ENCODE measurements around the gene CACNA1S.

CACNA1S gene

DNA sequence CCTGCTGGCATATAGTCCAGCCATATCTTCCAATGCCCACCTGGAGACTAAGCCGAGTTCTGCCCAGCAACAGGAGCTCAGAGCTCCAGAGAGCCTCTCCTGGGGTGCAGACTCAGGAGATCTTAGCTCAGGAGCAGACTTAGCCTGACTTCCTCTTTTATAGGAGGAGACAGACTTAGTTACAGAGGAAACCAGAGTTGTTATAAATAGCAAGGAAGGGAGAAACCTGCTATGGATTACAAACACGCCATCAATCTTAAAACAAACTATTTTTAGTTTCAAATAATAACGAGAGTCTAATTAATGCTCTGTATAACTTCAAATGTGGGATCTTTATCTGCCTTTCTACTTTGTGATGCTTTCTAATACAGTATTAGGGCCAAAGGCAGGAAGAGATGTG, 85.4 kb downstream of the CACNA1S start:
- in situ Hi-C loops (cut with MboI; ENCODE audit: low sequenced_read_pairs), result no loop called here
- Histone ChIP-seq H3K4me1 (peaks cover 5% of the 10 kb centered on the region), H3K36me3 (replicated peaks) (no peaks in the 10 kb centered on the region), H3K27me3 (ENCODE audit: low read depth) (no peaks in the 10 kb centered on the region), H3K9me3 (no peaks in the 10 kb centered on the region), H3K4me3 (no peak overlapping the region)
- no peak for DNase-seq (ENCODE audit: low spot score in 2 of 2)

DNA sequence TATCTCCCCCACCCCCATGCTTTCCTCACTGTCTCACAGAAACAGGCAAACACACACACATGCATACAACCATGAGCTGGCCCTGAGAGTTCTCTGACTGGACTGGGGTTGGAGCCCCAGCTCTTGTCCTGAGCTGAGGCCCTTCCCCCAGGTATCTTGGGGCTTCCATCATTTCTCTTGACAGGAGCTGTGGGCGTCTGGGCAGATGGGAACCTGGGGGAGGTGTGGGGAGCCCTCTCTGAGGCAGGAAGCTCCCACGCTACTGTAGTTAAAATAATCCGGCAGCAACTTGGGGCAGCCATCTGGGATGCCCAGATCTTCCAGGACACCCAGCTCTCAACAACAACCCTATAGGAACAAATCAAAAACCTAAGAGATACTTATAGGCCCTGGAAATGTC, 86.0 kb downstream of the CACNA1S start:
- H3K36me3 ChIP-seq (replicated peaks), result no peaks in the 10 kb centered on the region
- in situ Hi-C loops (cut with MboI; ENCODE audit: low sequenced_read_pairs), result no loop called here
- no peak overlapping the region for H3K4me3 ChIP-seq
- no peaks in the 10 kb centered on the region for H3K27me3 ChIP-seq (ENCODE audit: low read depth)
- H3K9me3 ChIP-seq, result no peaks in the 10 kb centered on the region
- DNase-seq (ENCODE audit: low spot score in 2 of 2), result no peak
- peaks cover 5% of the 10 kb centered on the region for H3K4me1 ChIP-seq

DNA sequence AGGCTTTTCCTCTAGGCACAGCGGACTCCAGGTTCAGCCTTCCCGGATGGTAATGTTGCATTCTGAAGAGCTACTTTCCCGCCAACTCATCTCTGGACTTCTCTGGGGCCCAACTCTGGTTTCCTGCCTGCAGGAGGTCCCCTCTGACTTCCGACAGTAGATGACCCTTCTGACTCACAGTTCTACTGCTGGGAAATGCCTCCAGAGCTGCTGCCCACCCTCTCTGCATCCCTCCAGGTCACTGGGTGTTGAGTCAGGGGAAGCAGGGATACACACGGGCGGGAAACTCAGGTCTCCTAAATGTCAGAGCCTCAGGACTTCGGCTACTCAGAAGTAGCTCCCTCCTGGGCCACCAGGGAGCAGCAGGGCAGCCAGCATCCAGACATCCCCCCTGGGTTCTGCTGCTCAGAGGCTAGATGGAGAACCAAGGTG, 86.6 kb downstream of the CACNA1S start:
- H3K27me3 ChIP-seq (ENCODE audit: low read depth), result no peaks in the 10 kb centered on the region
- in situ Hi-C loops (cut with MboI; ENCODE audit: low sequenced_read_pairs), result no loop called here
- peaks cover 5% of the 10 kb centered on the region for H3K4me1 ChIP-seq
- no peak overlapping the region for H3K4me3 ChIP-seq
- H3K9me3 ChIP-seq, result no peaks in the 10 kb centered on the region
- peak in 1 of 2 experiments; percentile 26 for DNase-seq (ENCODE audit: low spot score in 2 of 2)
- no peaks in the 10 kb centered on the region for H3K36me3 ChIP-seq (replicated peaks)

DNA sequence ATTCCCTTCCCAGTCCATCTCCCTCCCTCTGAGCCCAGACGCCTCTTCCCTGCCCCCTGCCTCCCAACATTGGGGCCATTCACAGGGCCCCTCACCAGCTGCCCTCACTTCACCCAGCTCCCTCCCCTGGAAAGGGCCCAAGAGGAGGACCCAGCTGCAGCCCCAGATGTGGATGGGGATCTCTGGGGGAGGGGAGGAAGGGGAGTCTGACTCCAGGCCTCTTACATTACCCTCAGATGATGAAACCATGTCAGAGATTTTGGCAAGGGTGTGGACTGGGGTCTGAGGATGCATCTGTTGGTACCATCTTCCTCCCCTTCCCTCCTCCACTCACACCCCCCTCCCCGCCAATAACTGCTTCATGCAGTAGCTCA, 87.6 kb downstream of the CACNA1S start:
- no peaks in the 10 kb centered on the region for H3K36me3 ChIP-seq (replicated peaks)
- in situ Hi-C loops (cut with MboI; ENCODE audit: low sequenced_read_pairs), result no loop called here
- H3K4me1 ChIP-seq, result peaks cover 5% of the 10 kb centered on the region
- H3K27me3 ChIP-seq (ENCODE audit: low read depth), result no peaks in the 10 kb centered on the region
- no peak overlapping the region for H3K4me3 ChIP-seq
- no peaks in the 10 kb centered on the region for H3K9me3 ChIP-seq
- no peak for DNase-seq (ENCODE audit: low spot score in 2 of 2)

DNA sequence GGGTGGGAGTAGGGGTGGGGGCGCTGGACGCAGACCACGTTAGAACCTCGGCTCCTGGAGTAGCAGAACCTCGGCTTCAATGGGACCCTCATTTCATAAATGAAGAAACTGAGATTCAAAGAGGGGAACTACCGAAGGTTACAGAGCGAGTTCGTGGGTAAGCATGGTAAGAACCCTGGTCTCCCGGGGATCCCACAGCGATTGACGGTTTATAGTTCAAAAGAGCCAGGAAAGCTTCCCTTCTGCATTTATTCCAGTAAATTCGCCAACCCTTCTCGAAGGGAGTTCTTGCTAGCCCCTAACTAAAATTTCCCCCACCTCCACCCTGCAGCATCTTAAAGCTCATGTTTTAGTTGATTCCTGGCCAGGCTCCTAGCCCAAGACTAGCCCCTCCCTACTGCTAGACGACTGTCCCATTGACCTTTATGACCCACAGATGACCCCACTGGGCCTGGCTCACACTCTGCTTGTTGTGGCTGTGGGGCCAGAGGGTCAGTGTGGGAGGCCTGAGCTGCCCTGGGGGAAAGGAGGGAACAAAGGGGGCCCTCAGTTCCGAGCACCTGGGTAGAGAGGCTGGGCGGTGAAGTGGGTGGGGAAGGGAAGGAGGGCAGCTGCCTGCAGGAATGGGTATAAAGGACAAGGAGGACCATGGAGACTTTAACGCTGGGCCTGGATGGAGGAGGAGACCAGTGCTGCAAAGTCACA, 88.2 kb downstream of the CACNA1S start:
- in situ Hi-C loops (cut with MboI; ENCODE audit: low sequenced_read_pairs), result no loop called here
- Histone ChIP-seq H3K4me1 (peaks cover 5% of the 10 kb centered on the region), H3K36me3 (replicated peaks) (no peaks in the 10 kb centered on the region), H3K27me3 (ENCODE audit: low read depth) (no peaks in the 10 kb centered on the region), H3K9me3 (no peaks in the 10 kb centered on the region), H3K4me3 (no peak overlapping the region)
- DNase-seq (ENCODE audit: low spot score in 2 of 2), result no peak

DNA sequence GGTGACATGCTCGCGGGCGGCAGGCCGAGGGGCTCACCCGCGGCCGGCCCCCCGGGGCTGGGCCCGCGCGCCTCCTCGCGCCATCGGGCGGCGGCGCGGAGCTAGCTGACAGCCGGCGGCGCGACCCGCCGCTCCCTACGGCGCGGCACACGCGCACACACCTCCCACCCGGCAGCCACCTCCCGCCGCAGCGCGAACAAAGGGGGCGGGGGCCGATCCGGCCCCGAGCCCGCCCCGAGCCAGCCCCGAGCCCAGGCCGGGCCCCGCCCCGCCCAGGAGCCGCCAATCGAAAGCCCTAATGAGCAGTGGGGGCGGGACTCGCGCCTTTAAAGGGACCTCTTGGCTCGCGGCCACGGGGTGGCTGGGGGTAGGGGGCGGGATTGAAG, 88.7 kb downstream of the CACNA1S start, which contains the start of gene KIF21B:
Gene KIF21B (minus strand): TSS at position 198 of the 386 bp plus-strand sequence. CDS start 331 bp downstream, outside the sequence.
- peaks cover 5% of the 10 kb centered on the region for H3K4me1 ChIP-seq
- in situ Hi-C loops (cut with MboI; ENCODE audit: low sequenced_read_pairs), result no loop called here

DNA sequence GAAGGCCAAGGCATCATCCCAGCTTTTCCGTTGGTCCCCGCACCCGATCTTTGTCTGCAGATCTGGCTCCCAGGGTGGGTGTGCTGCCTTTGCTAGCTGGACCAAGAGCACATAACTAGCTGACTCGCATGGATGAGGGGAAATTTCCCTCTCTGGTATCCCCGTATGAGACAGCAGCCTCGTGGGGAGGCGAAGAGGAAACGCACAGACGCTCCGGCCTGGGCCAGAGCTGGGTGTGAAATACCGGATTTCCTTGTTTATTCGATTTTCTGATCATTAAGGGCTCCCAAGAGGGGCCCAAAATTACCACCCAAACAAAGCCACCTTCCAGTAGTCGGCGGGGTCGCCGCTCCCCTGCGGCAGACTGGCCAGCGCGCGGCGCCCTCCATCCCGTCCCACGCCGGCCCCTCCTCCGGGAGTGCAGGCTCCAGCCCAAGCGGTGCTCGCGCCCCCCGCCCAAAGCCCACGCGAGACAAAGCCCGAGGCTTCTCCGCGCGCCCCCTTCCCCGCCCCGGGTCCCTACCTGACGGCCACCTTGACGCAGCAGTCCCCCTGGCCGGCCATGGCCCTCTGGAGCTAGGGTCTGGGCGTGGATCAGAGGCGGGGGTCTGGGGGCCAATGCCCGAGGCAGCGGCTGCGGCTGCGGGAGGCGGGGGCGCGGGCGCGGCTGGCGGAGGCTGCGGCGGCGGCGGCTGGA, 89.3 kb downstream of the CACNA1S start:
- Histone ChIP-seq H3K4me1 (peaks cover 5% of the 10 kb centered on the region), H3K36me3 (replicated peaks) (no peaks in the 10 kb centered on the region), H3K9me3 (no peaks in the 10 kb centered on the region), H3K4me3 (peak overlapping the region; percentile 36), H3K27me3 (ENCODE audit: low read depth) (no peaks in the 10 kb centered on the region)
- DNase-seq (ENCODE audit: low spot score in 2 of 2), result peak in 1 of 2 experiments; percentile 20
- in situ Hi-C loops (cut with MboI; ENCODE audit: low sequenced_read_pairs), result no loop called here

More for the DNA sequence above, 88.7 kb downstream of the CACNA1S start, which contains the start of gene KIF21B:
- DNase-seq (ENCODE audit: low spot score in 2 of 2), result peak; percentile 75 to 92
- Histone ChIP-seq H3K9me3 (no peaks in the 10 kb centered on the region), H3K4me3 (peak within 1 kb of the TSS; percentile 36), H3K27me3 (ENCODE audit: low read depth) (no peaks in the 10 kb centered on the region), H3K36me3 (replicated peaks) (no peaks in the 10 kb centered on the region)

- H3K36me3 ChIP-seq (replicated peaks), result no peaks in the 10 kb centered on the region
- in situ Hi-C loops (cut with MboI; ENCODE audit: low sequenced_read_pairs), result no loop called here
- H3K27me3 ChIP-seq (ENCODE audit: low read depth), result no peaks in the 10 kb centered on the region
- H3K4me1 ChIP-seq, result peaks cover 5% of the 10 kb centered on the region
- peak overlapping the region; percentile 36 for H3K4me3 ChIP-seq
- no peaks in the 10 kb centered on the region for H3K9me3 ChIP-seq
- no peak for DNase-seq (ENCODE audit: low spot score in 2 of 2)
Observed at GRCh38 chr1:201022493-201022819, 89.8 kb downstream of the CACNA1S start.

DNA sequence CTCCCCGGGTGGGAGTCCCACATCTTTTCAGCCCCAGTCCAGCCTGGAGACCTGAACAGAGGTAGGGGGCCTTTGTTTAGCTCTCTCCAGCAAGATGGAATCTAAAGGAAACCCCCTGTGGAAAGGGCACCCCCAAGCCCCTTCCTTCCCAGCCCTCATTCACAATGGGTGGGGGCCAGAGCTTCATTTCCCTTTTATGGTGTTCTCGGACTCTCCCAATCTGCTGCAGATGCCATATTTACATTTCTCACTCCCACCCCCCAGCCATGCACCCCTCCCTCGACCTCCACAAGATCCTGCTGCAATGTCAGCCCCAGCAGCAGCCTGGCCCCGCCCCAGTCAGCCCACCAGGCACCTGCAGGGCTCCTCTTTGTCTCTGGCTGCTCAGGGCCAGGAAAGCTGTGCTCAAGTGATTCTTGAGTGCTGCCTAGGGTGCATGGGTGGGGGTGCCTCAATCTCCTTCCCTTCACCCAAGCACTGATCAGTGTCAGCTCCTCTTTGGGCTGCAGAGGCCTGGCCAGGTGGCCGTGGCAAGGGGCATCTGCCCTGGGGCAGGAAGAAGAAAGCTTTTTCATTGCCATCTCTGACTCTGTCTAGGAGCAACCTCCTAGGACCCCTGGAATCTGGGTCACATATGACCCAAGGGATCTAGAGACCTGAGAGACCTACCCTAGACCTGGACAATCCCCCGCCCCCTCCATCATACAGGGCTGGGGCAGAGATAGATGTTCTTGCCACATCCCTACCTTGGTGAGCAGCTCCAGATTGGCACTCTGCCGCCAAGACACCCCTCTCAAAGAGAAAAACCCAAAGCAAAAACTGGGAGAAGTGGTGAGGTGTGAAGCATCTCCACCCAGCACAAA, 90.4 kb downstream of the CACNA1S start:
- in situ Hi-C loops (cut with MboI; ENCODE audit: low sequenced_read_pairs), result no loop called here
- peaks cover 5% of the 10 kb centered on the region for H3K4me1 ChIP-seq

GRCh38 chr1:201020721-201021629, 91.3 kb downstream of the CACNA1S start:
- H3K27me3 ChIP-seq (ENCODE audit: low read depth), result peaks cover 2% of the 10 kb centered on the region; the same call in 1 of the 2 replicates
- peaks cover 10% of the 10 kb centered on the region for H3K4me1 ChIP-seq
- DNase-seq (ENCODE audit: low spot score in 2 of 2), result peak in 1 of 2 experiments; percentile 52
- no peak overlapping the region for H3K4me3 ChIP-seq
- no peaks in the 10 kb centered on the region for H3K9me3 ChIP-seq
- in situ Hi-C loops (cut with MboI; ENCODE audit: low sequenced_read_pairs), result no loop called here
- no peaks in the 10 kb centered on the region for H3K36me3 ChIP-seq (replicated peaks)

More for the DNA sequence above, 90.4 kb downstream of the CACNA1S start:
- no peak overlapping the region for H3K4me3 ChIP-seq
- no peaks in the 10 kb centered on the region for H3K9me3 ChIP-seq
- no peaks in the 10 kb centered on the region for H3K36me3 ChIP-seq (replicated peaks)
- no peaks in the 10 kb centered on the region for H3K27me3 ChIP-seq (ENCODE audit: low read depth)
- no peak for DNase-seq (ENCODE audit: low spot score in 2 of 2)

DNA sequence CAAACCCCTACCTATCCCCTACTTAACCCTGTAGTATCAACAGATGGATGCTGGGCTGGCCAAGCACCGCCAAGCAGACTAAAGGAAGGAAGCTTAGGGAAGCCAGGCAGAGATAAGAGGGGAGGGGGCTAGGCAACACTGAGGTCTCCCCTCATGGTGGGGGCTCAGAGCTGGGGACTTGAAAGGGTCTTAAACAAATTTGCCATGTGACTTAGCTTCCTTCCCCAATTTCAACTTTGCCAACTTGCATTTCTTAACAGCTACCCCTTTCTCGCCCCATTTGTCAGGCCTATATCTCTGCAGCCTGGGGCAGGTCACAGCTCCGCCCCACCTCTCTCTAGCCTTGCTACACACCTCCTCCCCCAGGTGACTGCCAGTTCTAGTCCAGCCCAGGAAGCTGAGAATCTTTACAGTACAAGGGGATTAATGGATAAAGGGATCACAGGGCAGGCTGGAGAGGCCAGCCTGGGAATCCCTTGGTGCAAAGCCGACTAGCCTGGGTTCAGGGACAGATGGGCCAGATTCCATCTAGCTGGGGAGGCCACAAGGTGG, 92.1 kb downstream of the CACNA1S start:
- Histone ChIP-seq H3K9me3 (no peaks in the 10 kb centered on the region), H3K4me3 (no peak overlapping the region), H3K4me1 (peaks cover 10% of the 10 kb centered on the region), H3K36me3 (replicated peaks) (no peaks in the 10 kb centered on the region), H3K27me3 (ENCODE audit: low read depth) (peaks cover 9% of the 10 kb centered on the region)
- DNase-seq (ENCODE audit: low spot score in 2 of 2), result no peak
- in situ Hi-C loops (cut with MboI; ENCODE audit: low sequenced_read_pairs), result no loop called here

- Histone ChIP-seq H3K4me1 (peaks cover 10% of the 10 kb centered on the region), H3K4me3 (no peak overlapping the region), H3K9me3 (no peaks in the 10 kb centered on the region), H3K27me3 (ENCODE audit: low read depth) (peaks cover 9% of the 10 kb centered on the region), H3K36me3 (replicated peaks) (no peaks in the 10 kb centered on the region)
- in situ Hi-C loops (cut with MboI; ENCODE audit: low sequenced_read_pairs), result no loop called here
- DNase-seq (ENCODE audit: low spot score in 2 of 2), result no peak
Observed at GRCh38 chr1:201019321-201019977, 92.8 kb downstream of the CACNA1S start.

All from HAP-1 (cell line).